Upper lobe of left lung (tissue), 4 donors: ENCODE data around the gene GSG1L2.

Experiments used
- EP300 ChIP-seq, 4 donors: sonication (generic); formaldehyde crosslinking; IDR thresholded peaks; one replicate each; pipeline ENCODE4 v1.5.1; 2017; ENCODE audit warnings: antibody characterized with exemption in 4 of 4, control low read depth in 2 of 4
- POLR2A ChIP-seq, 4 donors: fragments of 450-650 bp; IDR thresholded peaks; one replicate each; pipeline ENCODE4 v1.5.1; 2016 to 2017; ENCODE audit warnings: antibody characterized with exemption in 4 of 4, mild to moderate bottlenecking in 2 of 4
- POLR2AphosphoS5 ChIP-seq, 2 donors: sonication (generic); formaldehyde crosslinking; IDR thresholded peaks; one replicate each; pipeline ENCODE4 v1.5.1; 2017; ENCODE audit warnings: antibody characterized with exemption in 2 of 2
- TF ChIP-seq, protein P1 (sequence below), 6 experiments: fragments of 450-650 bp in 4 of 6; fragments of 200-600 bp in 2 of 6; sonication (generic) in 2 of 6; IDR thresholded peaks; one replicate each; pipeline ENCODE4 v1.5.1; 2016 to 2019; ENCODE audit warnings: antibody characterized with exemption in 6 of 6

DNA sequence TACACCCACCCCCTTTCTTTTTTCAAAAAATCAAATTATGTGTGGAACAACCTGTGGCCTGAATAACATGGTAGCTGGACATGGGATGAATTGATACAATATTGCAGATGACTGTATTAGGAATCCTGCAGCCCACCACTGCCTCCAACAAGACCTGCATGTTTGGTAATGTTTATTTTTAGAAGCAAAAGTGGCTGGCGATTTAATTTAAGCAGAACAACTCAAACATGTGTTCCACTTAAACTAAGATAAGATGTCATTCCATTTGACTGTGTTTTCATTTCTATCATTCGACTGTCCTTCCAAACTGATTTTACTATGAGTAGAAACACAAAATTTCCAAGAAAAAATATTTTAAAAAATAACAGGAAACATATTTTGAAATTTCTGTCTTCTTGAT, 20.4 kb downstream of the GSG1L2 start:
- TF ChIP-seq, protein P1, sequence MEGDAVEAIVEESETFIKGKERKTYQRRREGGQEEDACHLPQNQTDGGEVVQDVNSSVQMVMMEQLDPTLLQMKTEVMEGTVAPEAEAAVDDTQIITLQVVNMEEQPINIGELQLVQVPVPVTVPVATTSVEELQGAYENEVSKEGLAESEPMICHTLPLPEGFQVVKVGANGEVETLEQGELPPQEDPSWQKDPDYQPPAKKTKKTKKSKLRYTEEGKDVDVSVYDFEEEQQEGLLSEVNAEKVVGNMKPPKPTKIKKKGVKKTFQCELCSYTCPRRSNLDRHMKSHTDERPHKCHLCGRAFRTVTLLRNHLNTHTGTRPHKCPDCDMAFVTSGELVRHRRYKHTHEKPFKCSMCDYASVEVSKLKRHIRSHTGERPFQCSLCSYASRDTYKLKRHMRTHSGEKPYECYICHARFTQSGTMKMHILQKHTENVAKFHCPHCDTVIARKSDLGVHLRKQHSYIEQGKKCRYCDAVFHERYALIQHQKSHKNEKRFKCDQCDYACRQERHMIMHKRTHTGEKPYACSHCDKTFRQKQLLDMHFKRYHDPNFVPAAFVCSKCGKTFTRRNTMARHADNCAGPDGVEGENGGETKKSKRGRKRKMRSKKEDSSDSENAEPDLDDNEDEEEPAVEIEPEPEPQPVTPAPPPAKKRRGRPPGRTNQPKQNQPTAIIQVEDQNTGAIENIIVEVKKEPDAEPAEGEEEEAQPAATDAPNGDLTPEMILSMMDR (IDR thresholded peaks at IDR 0.05) = no peak
- TF ChIP-seq POLR2A (IDR thresholded peaks at IDR 0.05) (no peak), POLR2AphosphoS5 (IDR thresholded peaks at IDR 0.05) (no peak), EP300 (IDR thresholded peaks at IDR 0.05) (no peak)
